Activated T-cell treated with anti-CD3 and anti-CD28 coated beads for 48 hours (primary cell): Measurements from ENCODE around the gene ANO6.

Experiments used
- DNase-seq: peaks from one replicate; pipeline ENCODE4 v3.0.0-alpha.2; 2020; ENCODE audit warnings: low read depth

Gene ANO6

GRCh38 chr12:45468751-45469615 lies 253.1 kb downstream of the ANO6 start:
- no peak for DNase-seq

GRCh38 chr12:45469902-45470301 lies 254.0 kb downstream of the ANO6 start:
- DNase-seq, result no peak

GRCh38 chr12:45473636-45474035 lies 257.7 kb downstream of the ANO6 start:
- no peak for DNase-seq

GRCh38 chr12:45475594-45475993 lies 259.7 kb downstream of the ANO6 start:
- DNase-seq, result no peak

- DNase-seq, result no peak
Measured at GRCh38 chr12:45477526-45477925, 261.6 kb downstream of the ANO6 start.

DNA sequence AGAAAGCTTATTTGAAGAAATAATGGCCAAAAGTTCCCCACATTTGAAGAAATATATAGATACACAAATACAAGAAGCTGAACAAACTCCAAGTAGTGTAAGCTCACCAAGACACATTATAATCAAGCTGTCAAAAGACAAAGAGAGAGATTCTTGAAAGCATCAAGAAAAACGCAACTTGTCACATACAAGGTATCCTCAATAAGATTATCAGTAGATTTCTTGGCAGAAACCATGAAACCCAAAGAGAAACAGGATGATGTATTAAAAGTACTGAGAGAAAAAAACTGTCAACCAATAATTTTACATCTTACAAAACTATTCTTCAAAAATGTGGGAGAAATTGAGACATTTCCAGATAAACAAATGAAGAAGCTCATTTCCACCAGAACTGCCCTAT lies 263.0 kb downstream of the ANO6 start:
- no peak for DNase-seq

DNA sequence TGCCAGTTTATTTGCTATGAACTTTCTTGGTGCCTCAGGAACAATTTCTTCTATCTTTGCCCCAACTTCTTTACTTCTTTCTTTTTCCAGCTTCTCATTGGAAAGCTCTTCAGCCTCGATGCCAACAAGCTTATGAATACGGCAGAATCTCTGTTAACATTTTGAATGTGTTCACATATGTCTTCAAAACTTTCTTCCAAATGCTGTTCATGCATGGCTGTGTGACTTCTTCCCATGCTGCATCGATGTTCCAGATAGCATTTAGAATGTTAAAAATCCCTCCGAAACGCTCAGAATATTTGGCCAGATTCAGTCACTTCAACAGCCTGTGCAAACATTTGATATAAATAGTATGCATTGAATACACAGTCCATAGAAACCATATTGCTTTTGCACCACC lies 265.9 kb downstream of the ANO6 start:
- DNase-seq, result no peak

DNA sequence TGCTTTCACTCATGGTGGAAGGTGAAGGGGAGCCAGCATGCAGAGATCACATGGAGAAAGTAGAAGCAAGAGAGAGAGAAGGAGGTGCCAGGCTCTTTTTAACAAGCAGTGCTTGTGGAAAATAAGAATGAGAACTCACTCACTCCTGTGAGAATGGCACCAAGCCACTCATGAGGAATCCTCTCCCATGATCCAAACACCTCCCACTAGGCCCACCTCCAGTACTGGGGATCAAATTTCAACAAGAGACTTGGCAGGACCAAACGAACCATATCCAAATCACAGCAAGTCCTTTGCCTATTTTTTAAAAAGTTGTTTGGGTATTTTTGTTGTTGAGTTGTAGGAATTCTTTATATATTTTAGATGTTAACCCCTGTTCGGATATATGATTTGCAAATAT lies 267.7 kb downstream of the ANO6 start:
- DNase-seq, result no peak
